Esophagus muscularis mucosa (tissue), 4 donors: ENCODE data around the gene TMEM128. TPM values are rescaled to one million over a fixed set of nuclear protein-coding genes. Genes with fewer than 3 reads are reported as not detected.
A peak's percentile ranks its signal among the peaks of the same experiment; 100 is the strongest.

Experiments
- DNase-seq: peaks from one replicate; pipeline ENCODE4 v3.0.0-alpha.2; 2017; ENCODE audit errors: extremely low spot score
- H3K27ac ChIP-seq, 4 donors: fragments of 200-600 bp; sonication (generic); replicated peaks in 1 of 4; 1 replicate in 3 of 4; 2 replicates in 1 of 4; pipeline ENCODE4 v1.5.1; 2016 to 2019; ENCODE audit warnings: mild to moderate bottlenecking in 1 of 4
- H3K27me3 ChIP-seq, 4 donors: fragments of 200-600 bp; sonication (generic); one replicate each; pipeline versions ENCODE4 v1.5.1 to v1.6.0; 2016 to 2019
- H3K36me3 ChIP-seq, 4 donors: fragments of 200-600 bp; sonication (generic); one replicate each; pipeline ENCODE4 v1.5.1; 2016 to 2019
- H3K4me1 ChIP-seq, 4 donors: fragments of 200-600 bp; sonication (generic); one replicate each; pipeline ENCODE4 v1.5.1; 2016 to 2019
- H3K4me3 ChIP-seq, 4 donors: fragments of 200-600 bp; sonication (generic); 1 replicate in 2 of 4; 2 replicates in 2 of 4; pipeline ENCODE4 v1.5.1; 2016 to 2019; ENCODE audit warnings: mild to moderate bottlenecking in 4 of 4, moderate library complexity in 1 of 4
- H3K9me3 ChIP-seq, 4 donors: fragments of 200-600 bp; sonication (generic); 1 replicate in 3 of 4; 2 replicates in 1 of 4; pipeline ENCODE4 v1.5.1; 2016 to 2019
- EP300 ChIP-seq: sonication (generic); formaldehyde crosslinking; IDR thresholded peaks from one replicate; pipeline ENCODE4 v1.6.1; 2017; ENCODE audit warnings: antibody characterized with exemption
- POLR2A ChIP-seq: fragments of 450-650 bp; IDR thresholded peaks from one replicate; pipeline ENCODE4 v1.6.1; 2017; ENCODE audit warnings: antibody characterized with exemption, moderate library complexity, mild to moderate bottlenecking, low read depth
- POLR2AphosphoS5 ChIP-seq, 2 donors: sonication (generic); formaldehyde crosslinking; IDR thresholded peaks; one replicate each; pipeline ENCODE4 v1.6.1; 2017; ENCODE audit warnings: antibody characterized with exemption in 2 of 2
- WGBS: methylation state at CpG from one replicate; pipeline ENCODE4 v1.1.5; 2018; 5-methylcytosine and 5-hydroxymethylcytosine counted together
- intact Hi-C: fragments of 100-400 bp; cut with DNase I; formaldehyde crosslinking; loops from one replicate; pipeline ENCODE4 v1.15.1; 2023
- total RNA-seq, 4 donors: library from RNA; depleted of rRNA; stranded (reverse); fragments of >200 nt; gene quantifications; one replicate each; pipeline versions ENCODE4 v1.1.0 to v1.2.1, GENCODE V29; 2016
- TF ChIP-seq, protein P1 (sequence below), 3 experiments: fragments of 200-600 bp in 2 of 3; fragments of 450-650 bp in 1 of 3; sonication (generic) in 2 of 3; IDR thresholded peaks; one replicate each; pipeline ENCODE4 v1.5.1; 2017 to 2019; ENCODE audit warnings: antibody characterized with exemption in 3 of 3, mild to moderate bottlenecking in 2 of 3, moderate library complexity in 1 of 3

The TMEM128 gene
- total RNA-seq, 4 donors from 2014 or later = 10.7 to 15.4 (median 14.4) TPM

DNA sequence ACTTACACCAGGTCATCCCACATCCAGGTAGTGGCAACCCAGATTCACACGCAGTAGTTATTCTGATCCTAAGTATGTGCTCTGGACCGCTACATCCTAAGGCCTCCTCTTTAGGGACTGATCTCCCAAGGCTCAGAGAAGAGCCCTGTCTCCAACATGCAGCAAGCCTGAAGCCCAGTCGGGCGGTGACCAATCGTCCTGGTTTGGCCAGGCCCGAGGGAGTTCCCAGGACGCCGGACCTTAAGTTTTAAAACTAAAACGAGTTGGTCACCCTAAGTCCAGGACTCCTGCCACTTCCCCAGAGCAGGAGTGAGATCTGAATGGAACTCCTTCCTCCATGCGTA, 41.5 kb upstream of the TMEM128 start:
- no peak for TF ChIP-seq POLR2AphosphoS5 (IDR thresholded peaks at IDR 0.05)
- no peak for TF ChIP-seq POLR2A
- TF ChIP-seq EP300 = no peak
- TF ChIP-seq, protein P1, sequence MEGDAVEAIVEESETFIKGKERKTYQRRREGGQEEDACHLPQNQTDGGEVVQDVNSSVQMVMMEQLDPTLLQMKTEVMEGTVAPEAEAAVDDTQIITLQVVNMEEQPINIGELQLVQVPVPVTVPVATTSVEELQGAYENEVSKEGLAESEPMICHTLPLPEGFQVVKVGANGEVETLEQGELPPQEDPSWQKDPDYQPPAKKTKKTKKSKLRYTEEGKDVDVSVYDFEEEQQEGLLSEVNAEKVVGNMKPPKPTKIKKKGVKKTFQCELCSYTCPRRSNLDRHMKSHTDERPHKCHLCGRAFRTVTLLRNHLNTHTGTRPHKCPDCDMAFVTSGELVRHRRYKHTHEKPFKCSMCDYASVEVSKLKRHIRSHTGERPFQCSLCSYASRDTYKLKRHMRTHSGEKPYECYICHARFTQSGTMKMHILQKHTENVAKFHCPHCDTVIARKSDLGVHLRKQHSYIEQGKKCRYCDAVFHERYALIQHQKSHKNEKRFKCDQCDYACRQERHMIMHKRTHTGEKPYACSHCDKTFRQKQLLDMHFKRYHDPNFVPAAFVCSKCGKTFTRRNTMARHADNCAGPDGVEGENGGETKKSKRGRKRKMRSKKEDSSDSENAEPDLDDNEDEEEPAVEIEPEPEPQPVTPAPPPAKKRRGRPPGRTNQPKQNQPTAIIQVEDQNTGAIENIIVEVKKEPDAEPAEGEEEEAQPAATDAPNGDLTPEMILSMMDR (IDR thresholded peaks at IDR 0.05) = no peak
- intact Hi-C loops = loop anchor here (5.0 kb wide), 1 partner anchor 37 kb away; no protein-coding TSS in a partner anchor

DNA sequence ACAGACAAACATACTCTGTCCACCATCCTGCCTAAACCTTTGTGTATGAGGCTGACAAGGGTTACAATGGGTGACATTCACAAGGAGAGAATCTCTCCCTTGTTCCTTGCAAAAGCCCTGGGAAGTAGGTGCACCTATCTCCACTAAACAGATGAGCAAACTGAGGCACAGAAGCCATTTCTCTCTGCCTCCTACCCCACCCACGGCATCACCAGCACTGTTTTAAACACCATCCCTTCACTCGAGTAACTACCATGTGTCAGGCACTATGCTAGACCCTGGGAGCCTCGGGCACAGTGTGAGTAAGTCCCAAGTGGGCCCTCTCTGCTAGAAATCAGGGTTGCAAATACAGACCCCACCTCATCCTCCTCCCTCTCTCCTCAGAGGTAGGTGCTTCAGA, 41.0 kb upstream of the TMEM128 start:
- Histone ChIP-seq H3K36me3 (peaks cover 0 to 31% (median 14%) of the 10 kb centered on the region in 4 donors), H3K4me3 (peak overlapping the region; percentile 72 to 98 (median 83)), H3K27me3 (no peaks in the 10 kb centered on the region), H3K9me3 (no peaks in the 10 kb centered on the region), H3K27ac (no peak overlapping the region), H3K4me1 (peaks cover 27 to 48% (median 30%) of the 10 kb centered on the region in 4 donors)
- DNase-seq = no peak
- 37% methylated on average over 3 of the region's 3 CpGs for WGBS
- no peak for TF ChIP-seq POLR2AphosphoS5 (IDR thresholded peaks at IDR 0.05)
- TF ChIP-seq EP300 = no peak
- intact Hi-C loops = loop anchor here (5.0 kb wide), 1 partner anchor 37 kb away; no protein-coding TSS in a partner anchor

More for the DNA sequence above, 41.5 kb upstream of the TMEM128 start:
- no peak for DNase-seq
- Histone ChIP-seq H3K36me3 (peaks cover 0 to 26% (median 12%) of the 10 kb centered on the region in 4 donors), H3K4me1 (peaks cover 27 to 48% (median 30%) of the 10 kb centered on the region in 4 donors), H3K27ac (peak overlapping the region; percentile 77 to 94 (median 80)), H3K4me3 (peak overlapping the region; percentile 72 to 98 (median 83)), H3K9me3 (no peaks in the 10 kb centered on the region), H3K27me3 (no peaks in the 10 kb centered on the region)
- WGBS = 0% methylated on average over 6 of the region's 10 CpGs

DNA sequence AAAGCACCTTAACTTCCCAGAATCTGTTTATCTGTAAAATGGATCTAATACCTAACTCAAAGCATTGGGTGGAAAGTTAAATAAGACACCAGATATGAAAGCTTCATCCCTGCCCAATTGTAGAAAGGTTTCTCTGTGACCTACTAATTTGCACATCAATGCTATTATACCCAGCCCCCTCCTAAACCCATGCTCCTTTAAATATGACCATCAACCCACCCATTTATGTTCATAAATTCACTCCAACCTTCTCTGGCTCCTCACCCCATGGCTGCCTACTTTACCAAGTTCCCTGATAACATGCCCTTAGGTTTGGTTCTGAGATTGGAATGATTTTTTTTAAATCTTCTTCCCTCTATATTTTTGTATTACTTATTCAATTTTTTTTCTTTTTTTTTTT, 40.1 kb upstream of the TMEM128 start:
- Histone ChIP-seq H3K27ac (no peak overlapping the region), H3K9me3 (no peaks in the 10 kb centered on the region), H3K27me3 (no peaks in the 10 kb centered on the region), H3K4me1 (peaks cover 27 to 48% (median 30%) of the 10 kb centered on the region in 4 donors), H3K36me3 (peaks cover 0 to 33% (median 19%) of the 10 kb centered on the region in 4 donors), H3K4me3 (no peak overlapping the region)
- intact Hi-C loops = loop anchor here (5.0 kb wide), 1 partner anchor 36 kb away; no protein-coding TSS in a partner anchor
- DNase-seq = no peak
- no peak for TF ChIP-seq EP300
- TF ChIP-seq POLR2A = no peak
- TF ChIP-seq POLR2AphosphoS5 (IDR thresholded peaks at IDR 0.05) = no peak
- TF ChIP-seq, protein P1 (IDR thresholded peaks at IDR 0.05) = no peak

DNA sequence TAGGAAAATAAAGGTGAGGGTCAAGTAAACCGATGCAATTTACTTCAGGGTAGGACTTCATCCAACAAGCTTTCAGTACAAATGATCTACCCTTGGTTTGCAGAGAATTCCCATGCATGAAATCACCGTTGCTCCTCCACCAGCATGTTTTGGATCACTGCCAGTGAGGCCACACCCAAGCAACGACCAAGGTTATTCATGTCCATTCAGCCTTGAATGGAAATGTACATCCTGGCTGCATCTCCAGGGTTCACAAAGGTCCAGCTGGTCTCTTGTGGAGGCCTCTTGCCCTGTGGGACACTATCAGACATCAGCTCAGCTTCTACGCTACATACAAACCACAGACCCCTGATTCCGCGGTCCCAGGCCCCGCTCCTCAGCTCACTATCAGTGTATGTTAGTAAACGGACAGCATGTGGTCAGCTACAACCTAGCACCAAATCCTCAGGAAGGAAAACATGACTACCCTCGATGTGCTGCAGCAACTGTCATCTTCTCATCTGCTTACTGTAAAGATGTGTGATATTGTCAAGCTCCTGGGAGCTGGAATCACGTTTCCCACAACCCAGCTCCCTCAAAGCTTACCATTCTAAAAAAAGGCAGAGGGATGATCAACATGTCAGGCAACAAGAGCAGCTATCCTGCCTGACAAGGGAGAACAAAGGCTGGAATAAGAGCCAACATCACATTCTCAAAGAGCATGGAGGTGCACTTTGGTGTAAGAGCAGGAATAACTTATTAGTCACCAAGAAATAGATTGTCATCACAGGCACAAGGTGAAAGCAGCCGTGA, 37.0 kb upstream of the TMEM128 start:
- no peaks in the 10 kb centered on the region for H3K27me3 ChIP-seq
- H3K4me3 ChIP-seq = no peak overlapping the region
- no peak overlapping the region for H3K27ac ChIP-seq
- peaks cover 22 to 59% (median 43%) of the 10 kb centered on the region in 4 donors for H3K36me3 ChIP-seq
- TF ChIP-seq EP300 = no peak
- TF ChIP-seq, protein P1 (IDR thresholded peaks at IDR 0.05) = no peak
- TF ChIP-seq POLR2AphosphoS5 (IDR thresholded peaks at IDR 0.05) = no peak
- no peak for TF ChIP-seq POLR2A
- intact Hi-C loops = loop anchor here (5.0 kb wide), 1 partner anchor 33 kb away; no protein-coding TSS in a partner anchor
- peaks cover 13 to 28% (median 17%) of the 10 kb centered on the region in 4 donors for H3K4me1 ChIP-seq
- WGBS = 63% methylated on average over 6 of the region's 11 CpGs
- H3K9me3 ChIP-seq = no peaks in the 10 kb centered on the region
- DNase-seq = no peak

DNA sequence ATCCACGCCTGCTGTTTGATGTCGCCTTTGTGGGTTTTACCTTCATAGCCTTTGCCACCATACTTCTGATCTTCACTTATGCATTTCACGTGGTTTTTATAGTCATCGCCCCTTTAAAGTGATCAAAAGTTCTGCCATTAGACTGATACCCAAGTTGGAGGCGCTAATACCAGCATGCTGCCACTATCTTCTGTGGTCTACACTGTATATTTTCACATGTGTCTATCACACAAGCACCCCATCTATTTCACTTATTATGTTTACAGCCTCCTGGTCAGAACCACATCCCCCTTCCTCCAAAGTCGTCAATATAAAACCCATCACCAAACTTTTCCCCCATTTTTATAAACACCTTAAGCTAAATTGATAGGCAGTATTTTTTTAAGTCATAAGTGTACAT, 33.8 kb upstream of the TMEM128 start:
- intact Hi-C loops = no loop called here
- no peak overlapping the region for H3K27ac ChIP-seq
- H3K4me1 ChIP-seq = peaks cover 0 to 6% (median 5%) of the 10 kb centered on the region in 4 donors
- H3K9me3 ChIP-seq = no peaks in the 10 kb centered on the region
- H3K36me3 ChIP-seq = peaks cover 34 to 90% (median 71%) of the 10 kb centered on the region in 4 donors
- no peaks in the 10 kb centered on the region for H3K27me3 ChIP-seq
- TF ChIP-seq, protein P1 (IDR thresholded peaks at IDR 0.05) = no peak
- TF ChIP-seq EP300 = no peak
- no peak for TF ChIP-seq POLR2A
- TF ChIP-seq POLR2AphosphoS5 (IDR thresholded peaks at IDR 0.05) = no peak
- no peak overlapping the region for H3K4me3 ChIP-seq
- no peak for DNase-seq
- 92% methylated on average over 6 of the region's 6 CpGs for WGBS
